GM21360 (cell line): ENCODE data around the gene PDLIM7.

Experiments
- ATAC-seq: cut with Tn5 transposase; IDR thresholded peaks from one replicate; pipeline ENCODE4 v1.9.1; 2021; ENCODE audit warnings: mild to moderate bottlenecking, moderate library complexity; ENCODE audit not compliant: unreplicated experiment

The PDLIM7 gene

DNA sequence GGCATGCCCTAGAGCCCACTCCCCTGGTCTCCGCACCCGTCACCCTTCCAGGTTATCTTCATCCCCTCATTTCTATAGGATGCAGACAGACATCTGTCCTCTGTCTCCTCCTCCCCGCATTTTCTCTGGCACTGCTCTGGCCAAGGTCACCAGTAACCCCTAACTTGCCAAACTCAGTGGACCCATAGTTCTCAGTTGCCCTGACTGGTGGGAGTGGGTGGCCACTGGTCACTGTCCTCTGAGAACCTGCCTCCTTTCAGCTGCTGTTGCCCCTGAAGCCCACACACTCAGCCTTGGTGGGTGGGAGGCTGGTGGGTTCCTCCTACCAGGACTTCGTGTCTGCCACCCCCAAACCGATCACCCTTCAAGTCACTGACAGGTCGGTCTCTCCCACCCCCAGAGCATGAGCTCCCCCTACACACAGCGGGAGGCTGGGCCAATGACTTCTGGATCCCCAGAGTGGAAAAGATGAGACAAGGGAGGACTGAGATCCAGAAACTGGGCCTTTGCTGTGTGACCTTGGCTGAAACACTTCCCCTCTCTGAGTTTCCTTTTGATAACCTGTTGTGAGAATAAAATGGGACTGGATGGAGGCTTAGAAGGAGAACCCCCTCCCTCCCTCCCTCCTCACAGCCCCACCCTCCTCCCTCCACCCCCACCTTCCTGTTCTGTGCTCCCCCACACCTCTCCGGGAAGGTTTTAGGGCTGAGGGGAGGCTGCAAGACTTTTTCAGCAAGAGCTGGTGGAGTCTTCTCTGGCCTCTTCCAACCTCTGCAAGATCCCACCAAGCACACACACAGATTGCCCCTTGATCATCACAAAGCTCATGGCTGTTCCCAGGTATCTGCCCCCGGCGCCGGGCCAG, 21.6 kb downstream of the PDLIM7 start:
- no peak for ATAC-seq

DNA sequence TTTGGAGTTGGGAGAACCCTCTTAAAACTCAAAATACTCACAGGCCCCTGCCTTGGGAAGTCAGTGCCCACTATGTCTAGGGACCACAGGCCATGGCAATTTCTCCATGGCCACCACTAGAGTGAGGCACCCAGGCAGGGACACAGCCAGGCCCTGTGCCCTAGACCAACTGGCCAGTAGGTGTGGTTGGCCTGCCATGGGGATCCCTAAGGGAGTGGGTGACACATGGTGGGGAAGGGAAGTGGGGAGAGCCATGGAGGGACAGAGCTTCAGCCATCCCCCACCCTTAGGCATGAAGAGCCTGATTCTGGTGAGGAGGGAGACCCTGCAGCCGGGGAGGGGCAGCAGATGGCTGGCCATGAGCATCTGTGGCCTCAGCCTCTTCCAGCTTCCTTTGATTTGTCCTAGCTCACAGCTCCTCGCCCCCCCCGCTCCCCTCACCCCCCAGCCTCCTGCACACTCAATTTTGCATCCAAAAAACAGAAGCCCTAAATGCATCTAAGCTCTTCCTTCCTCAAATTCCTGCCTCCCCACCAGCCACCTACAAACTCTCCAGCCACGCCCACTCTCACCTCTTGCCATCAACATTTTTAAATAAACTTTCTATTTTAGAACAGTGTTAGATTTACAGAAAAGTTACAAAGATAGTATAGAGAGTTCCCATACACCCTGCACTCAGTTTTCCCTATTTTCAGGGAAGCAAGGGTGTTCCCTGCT, 22.4 kb downstream of the PDLIM7 start:
- ATAC-seq: no peak

- ATAC-seq: no peak
Observed at GRCh38 chr5:177474002-177474476, 23.4 kb downstream of the PDLIM7 start.

DNA sequence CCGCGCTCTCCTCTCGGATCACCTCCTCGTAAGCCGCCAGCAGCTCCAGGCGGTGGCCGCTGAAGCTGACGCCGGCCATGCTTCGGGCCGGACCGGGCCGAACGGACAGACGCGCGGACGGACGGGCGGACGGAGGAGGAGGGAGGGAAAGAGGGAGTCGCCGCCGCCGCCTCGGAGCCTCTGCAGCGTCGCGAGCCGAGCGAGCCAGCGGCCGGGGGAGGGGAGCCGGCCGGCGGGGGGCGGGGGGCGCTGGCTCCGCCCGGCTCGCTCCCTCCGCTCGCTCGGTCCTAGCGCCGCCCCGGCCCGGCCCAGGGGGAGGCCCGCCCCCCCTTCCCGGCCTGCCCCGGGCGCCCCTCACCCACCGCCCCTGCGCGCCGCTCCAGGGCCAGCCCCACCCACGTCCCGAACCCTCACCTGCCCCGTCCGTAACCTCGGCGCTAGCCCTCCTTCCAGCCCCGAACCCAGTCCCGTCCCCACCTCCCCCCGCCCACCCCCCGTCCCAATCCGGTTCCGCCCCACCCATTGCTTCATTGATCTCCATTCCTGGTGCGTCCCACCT, 23.9 kb downstream of the PDLIM7 start, which contains the start of gene DBN1:
Gene DBN1, minus strand, starts transcription at position 192 of the 559 bp plus-strand sequence. Its CDS starts 113 bp downstream, at position 79.
- ATAC-seq: no peak

DNA sequence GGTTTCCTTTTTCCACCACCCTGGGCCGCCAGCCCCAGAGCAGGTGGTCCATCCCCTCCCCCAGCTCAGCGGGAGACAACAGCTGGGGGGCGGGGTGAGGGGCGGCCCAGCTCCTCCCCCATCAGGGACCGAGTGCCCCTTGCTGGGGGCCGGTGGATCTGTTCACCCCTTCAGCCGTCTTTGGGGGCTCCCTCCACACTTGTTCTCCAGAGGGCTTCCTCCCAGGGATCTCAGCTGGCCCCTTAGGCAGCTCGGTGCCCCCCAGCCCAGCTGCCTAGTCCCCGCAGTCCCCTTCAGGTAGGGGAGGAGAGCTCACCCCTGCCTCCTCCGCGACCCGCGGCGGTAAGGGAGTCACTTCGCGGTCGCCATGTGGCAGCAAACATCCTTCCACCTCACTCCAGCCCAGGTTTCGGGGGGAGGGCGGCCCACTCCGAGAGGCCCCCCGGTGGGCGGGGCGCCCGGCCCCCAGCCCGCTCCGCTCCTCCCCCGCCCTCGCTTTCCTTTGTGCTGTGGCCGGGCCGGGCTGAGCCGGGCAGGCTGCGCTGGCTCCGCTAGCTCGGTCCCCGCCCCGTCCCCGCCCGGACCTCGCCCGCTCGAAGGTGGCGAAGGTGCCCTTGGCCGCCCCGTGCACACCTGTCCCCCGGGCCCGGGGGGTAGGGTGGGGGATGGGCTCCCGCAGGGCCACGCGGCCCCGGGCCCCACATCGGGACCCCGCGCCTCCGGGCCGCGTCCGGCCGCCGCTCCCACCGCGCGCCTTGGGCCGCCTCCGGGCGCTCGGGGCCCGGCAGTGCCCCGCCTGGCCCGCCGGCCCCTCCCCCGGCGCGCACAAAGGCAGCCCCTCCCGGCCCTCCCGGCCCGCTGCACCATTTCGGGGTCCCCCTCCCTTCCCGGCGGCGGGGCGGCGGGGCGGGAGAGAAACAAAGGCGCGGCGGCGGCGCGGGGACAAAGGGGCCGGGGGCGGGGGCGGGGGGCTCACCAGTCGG, 24.7 kb downstream of the PDLIM7 start:
- no peak for ATAC-seq

DNA sequence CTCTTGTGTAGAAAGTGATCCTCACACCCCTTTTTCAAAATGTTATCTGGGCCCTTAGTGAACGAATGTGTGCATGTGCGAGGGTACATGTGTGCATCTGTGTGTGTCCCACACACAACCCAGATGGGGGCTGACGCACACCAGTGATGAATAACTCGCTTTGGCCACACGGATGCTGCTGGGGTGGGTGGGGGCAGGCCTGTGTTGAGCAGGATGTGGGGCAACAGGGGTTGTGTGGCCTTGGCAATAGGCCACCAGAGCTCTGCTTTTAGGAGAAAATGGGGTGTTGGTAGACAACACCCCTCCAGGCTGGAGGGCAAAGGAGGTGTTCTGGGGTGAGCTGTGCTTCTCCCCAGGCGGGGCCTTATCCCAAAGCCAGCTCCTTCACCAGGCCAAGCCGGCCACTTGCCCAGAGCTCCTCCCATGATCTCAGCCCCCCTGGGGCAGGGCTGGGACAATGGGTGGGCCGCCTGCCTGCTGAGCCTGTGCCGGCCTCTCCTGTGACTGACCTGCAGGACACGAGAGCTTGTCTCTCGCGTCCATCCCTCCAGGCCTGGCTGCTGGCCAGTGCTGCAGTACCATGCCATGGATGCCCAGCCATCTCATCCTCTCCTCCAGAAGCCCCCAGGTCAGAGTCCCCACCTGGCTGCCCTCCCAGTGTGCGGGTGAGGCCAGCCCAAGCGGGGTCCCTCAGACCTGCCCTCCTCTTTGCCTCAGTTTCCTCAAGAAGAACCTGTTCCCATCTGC, 25.6 kb downstream of the PDLIM7 start:
- ATAC-seq: no peak

- ATAC-seq: no peak
Observed at GRCh38 chr5:177470759-177471536, 26.5 kb downstream of the PDLIM7 start.

GRCh38 chr5:177469750-177470525, 27.5 kb downstream of the PDLIM7 start:
- ATAC-seq: no peak

DNA sequence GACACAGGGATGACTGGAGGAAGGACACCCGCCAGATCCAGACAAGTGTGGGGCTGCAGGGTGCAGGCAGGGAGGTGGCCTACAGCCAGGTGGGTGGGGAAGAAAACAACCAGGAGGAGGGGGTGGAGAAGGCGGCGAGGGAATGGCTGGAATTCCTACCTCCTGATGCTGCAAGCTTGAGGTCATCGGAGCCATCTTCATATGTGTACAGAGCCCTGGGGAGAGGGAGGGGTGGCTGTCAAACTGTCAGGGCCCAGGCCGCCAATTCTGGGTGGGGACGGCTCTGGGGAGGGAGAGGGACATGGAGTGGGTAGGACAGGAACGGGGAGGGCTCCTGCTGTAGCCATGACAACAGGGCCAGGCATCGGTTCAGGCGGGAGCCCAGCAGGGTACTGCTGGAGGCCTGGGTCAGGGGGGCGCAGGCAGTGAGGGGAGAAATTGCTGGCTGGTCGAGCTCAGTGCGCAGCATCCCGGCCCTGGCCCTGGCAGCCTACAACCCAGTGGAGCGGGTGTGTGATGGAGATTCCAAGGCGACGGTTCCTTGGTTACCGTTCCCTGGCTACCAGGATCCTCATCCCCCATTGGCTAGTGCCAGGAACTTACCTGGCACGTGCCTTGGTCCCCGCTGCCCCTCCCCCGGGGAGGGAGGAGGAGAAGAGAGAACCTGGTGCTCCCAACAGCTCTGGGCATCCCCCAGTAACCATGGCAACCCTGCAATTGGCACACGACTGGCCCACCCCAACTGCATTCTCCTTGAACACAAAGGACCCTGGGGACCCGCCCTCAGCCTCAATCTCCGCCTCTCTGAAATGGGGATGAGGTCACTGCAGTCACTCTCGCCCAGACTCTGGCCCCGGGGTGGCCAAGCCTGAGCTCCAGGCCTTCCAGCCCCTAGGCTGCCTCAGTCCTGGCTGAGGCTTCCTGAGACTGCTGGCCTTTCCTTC, 28.4 kb downstream of the PDLIM7 start:
- no peak for ATAC-seq

DNA sequence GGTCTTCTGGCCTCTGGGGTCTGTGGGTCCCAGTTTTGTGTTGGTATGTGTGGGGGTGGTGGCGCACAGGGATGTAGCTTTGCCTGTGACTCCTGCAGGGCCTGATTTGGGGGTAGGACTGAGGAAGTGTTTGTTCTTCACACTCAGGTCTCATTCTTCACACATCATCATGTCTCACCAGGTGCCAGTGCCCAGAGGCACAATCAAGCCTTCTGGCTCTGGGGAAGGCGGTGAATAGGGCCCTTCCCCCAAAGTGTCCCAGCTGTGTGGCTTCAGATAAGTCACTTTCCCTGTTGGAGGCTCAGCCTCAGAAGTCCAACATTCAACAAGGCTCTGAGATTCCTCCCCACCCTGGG, 29.1 kb downstream of the PDLIM7 start:
- ATAC-seq: no peak

- ATAC-seq: no peak
Observed at GRCh38 chr5:177467436-177467835, 30.0 kb downstream of the PDLIM7 start.

- ATAC-seq: no peak
Observed at GRCh38 chr5:177466861-177467260, 30.5 kb downstream of the PDLIM7 start.

GRCh38 chr5:177465044-177465443, 32.4 kb downstream of the PDLIM7 start:
- ATAC-seq: no peak

GRCh38 chr5:177462021-177462670, 35.3 kb downstream of the PDLIM7 start:
- ATAC-seq: no peak

GRCh38 chr5:177459819-177460628, 37.4 kb downstream of the PDLIM7 start:
- ATAC-seq: no peak

GRCh38 chr5:177459357-177459756, 38.0 kb downstream of the PDLIM7 start:
- no peak for ATAC-seq
